Measurements from ENCODE around the gene OR5T3. TPM values are rescaled to one million over a fixed set of nuclear protein-coding genes. Genes with fewer than 3 reads are reported as not detected.

The OR5T3 gene
- total RNA-seq, 2 donors from 2014 or later = not detected

DNA sequence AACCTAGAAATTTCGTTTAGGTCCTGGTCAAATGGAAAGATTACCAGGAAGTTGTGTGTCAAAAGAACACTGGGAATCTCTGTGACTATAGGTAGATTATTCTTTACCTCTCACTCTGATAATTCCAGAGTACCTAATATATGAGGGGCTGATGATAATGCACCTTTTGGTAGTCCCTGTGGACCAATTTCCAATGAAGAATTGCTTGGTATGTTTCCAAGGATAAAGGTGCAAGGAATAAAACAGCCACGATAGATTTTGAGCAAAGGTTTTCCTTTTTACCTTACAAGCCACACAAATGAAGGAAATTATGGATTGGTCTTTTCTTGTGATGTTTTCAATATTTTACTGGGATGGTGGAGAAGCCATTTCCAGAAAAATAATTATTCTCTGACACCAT is 40.1 kb downstream of the OR5T3 start, which contains the start of gene OR8H1:
OR8H1 (minus strand) TSS at position 101 of the 400 bp plus-strand sequence. CDS start 1,192 bp downstream, outside the sequence.
- H3K27me3 Mint-ChIP-seq (ENCODE audit: insufficient read depth) = no peaks in the 10 kb centered on the region
- TF ChIP-seq, protein P1, sequence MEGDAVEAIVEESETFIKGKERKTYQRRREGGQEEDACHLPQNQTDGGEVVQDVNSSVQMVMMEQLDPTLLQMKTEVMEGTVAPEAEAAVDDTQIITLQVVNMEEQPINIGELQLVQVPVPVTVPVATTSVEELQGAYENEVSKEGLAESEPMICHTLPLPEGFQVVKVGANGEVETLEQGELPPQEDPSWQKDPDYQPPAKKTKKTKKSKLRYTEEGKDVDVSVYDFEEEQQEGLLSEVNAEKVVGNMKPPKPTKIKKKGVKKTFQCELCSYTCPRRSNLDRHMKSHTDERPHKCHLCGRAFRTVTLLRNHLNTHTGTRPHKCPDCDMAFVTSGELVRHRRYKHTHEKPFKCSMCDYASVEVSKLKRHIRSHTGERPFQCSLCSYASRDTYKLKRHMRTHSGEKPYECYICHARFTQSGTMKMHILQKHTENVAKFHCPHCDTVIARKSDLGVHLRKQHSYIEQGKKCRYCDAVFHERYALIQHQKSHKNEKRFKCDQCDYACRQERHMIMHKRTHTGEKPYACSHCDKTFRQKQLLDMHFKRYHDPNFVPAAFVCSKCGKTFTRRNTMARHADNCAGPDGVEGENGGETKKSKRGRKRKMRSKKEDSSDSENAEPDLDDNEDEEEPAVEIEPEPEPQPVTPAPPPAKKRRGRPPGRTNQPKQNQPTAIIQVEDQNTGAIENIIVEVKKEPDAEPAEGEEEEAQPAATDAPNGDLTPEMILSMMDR (conservative IDR thresholded peaks at IDR 0.05) = no peak
- no peaks in the 10 kb centered on the region for H3K4me1 ChIP-seq (ENCODE audit: control insufficient read depth, insufficient read depth, low read length)
- DNase-seq = no peak
- H3K4me3 Mint-ChIP-seq = no peak within 1 kb of the TSS
- 71 to 89% methylated on average over 1 to 2 of the region's 2 CpGs for WGBS, 2 experiments (ENCODE audit: insufficient coverage in 1 of 2, insufficient read length in 1 of 2)
- no peaks in the 10 kb centered on the region for H3K9me3 Mint-ChIP-seq
- no peaks in the 10 kb centered on the region for H3K36me3 ChIP-seq (ENCODE audit: control insufficient read depth, insufficient read depth, low read length)
- H3K27ac ChIP-seq (ENCODE audit: low read depth, low read length) = no peak within 1 kb of the TSS
- H3K9me3 ChIP-seq (ENCODE audit: control insufficient read depth, low read length) = no peaks in the 10 kb centered on the region
- H3K27ac Mint-ChIP-seq = no peak within 1 kb of the TSS
- H3K4me1 Mint-ChIP-seq = no peaks in the 10 kb centered on the region
- H3K4me3 ChIP-seq (ENCODE audit: low read length) = no peak within 1 kb of the TSS
- H3K36me3 Mint-ChIP-seq (ENCODE audit: low read depth) = no peaks in the 10 kb centered on the region
- no peaks in the 10 kb centered on the region for H3K27me3 ChIP-seq (ENCODE audit: control insufficient read depth, insufficient read depth, low read length, poor library complexity, severe bottlenecking)
- no peak within 1 kb of the TSS for H3K9ac ChIP-seq (ENCODE audit: extremely low read depth, low read length, poor library complexity, severe bottlenecking)

DNA sequence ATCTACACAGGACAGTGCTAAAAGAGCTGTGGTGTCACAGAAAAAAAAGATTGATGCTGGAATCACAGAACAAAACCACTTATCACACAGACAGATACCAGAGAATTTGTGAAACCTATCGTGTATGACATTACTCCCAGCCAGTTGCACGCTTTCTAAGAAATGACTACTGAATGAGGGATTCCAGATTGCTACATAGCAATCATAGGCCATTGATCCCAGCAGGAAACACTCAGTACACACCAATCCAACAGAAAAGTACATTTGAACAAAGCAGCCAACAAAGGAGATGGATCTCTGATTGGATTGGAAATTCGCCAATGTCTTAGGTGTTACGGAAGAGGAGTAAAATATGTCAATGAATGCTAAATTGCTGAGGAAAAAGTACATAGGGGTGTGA is 44.8 kb downstream of the OR5T3 start:
- Mint-ChIP-seq H3K9me3 (no peaks in the 10 kb centered on the region), H3K36me3 (ENCODE audit: low read depth) (no peaks in the 10 kb centered on the region), H3K27me3 (ENCODE audit: insufficient read depth) (no peaks in the 10 kb centered on the region), H3K4me1 (no peaks in the 10 kb centered on the region), H3K4me3 (no peak overlapping the region), H3K27ac (no peak overlapping the region)
- H3K4me3 ChIP-seq (ENCODE audit: low read length) = no peak overlapping the region
- no peak for DNase-seq
- H3K4me1 ChIP-seq (ENCODE audit: control insufficient read depth, insufficient read depth, low read length) = no peaks in the 10 kb centered on the region
- TF ChIP-seq, protein P1 (conservative IDR thresholded peaks at IDR 0.05) = no peak
- WGBS, 2 experiments (ENCODE audit: insufficient coverage in 1 of 2, insufficient read length in 1 of 2) = 94 to 96% methylated on average over 4 of the region's 4 CpGs
- no peak overlapping the region for H3K27ac ChIP-seq (ENCODE audit: low read depth, low read length)
- H3K36me3 ChIP-seq (ENCODE audit: control insufficient read depth, insufficient read depth, low read length) = no peaks in the 10 kb centered on the region
- no peak overlapping the region for H3K9ac ChIP-seq (ENCODE audit: extremely low read depth, low read length, poor library complexity, severe bottlenecking)
- no peaks in the 10 kb centered on the region for H3K27me3 ChIP-seq (ENCODE audit: control insufficient read depth, insufficient read depth, low read length, poor library complexity, severe bottlenecking)
- no peaks in the 10 kb centered on the region for H3K9me3 ChIP-seq (ENCODE audit: control insufficient read depth, low read length)

Other genes with a start within 250 kb of the OR5T3 start
- gene OR5AS1, start 224.6 kb upstream of the OR5T3 start, total RNA-seq = not detected
- not detected for gene OR8I2, start 158.9 kb upstream of the OR5T3 start, total RNA-seq
- gene OR8H2, start 148.6 kb upstream of the OR5T3 start, total RNA-seq = not detected
- not detected for gene OR8H3, start 129.9 kb upstream of the OR5T3 start, total RNA-seq
- gene OR8J3, start 112.1 kb upstream of the OR5T3 start, total RNA-seq = not detected
- gene OR8K5, start 91.9 kb upstream of the OR5T3 start, total RNA-seq = not detected
- not detected for gene OR5J2, start 75.6 kb upstream of the OR5T3 start, total RNA-seq
- not detected for gene OR5T2, start 18.0 kb upstream of the OR5T3 start, total RNA-seq
- gene OR5T1, start 21.9 kb downstream of the OR5T3 start, total RNA-seq = not detected
- gene OR8H1, start 40.0 kb downstream of the OR5T3 start, total RNA-seq = not detected
- not detected for gene OR8K3, start 62.9 kb downstream of the OR5T3 start, total RNA-seq
- gene OR8K1, start 93.8 kb downstream of the OR5T3 start, total RNA-seq = not detected
- gene OR8J1, start 102.0 kb downstream of the OR5T3 start, total RNA-seq = not detected
- not detected for gene OR8U1, start 123.4 kb downstream of the OR5T3 start, total RNA-seq
- not detected for gene OR5AL1, start 160.4 kb downstream of the OR5T3 start, total RNA-seq
- not detected for gene OR5M3, start 221.1 kb downstream of the OR5T3 start, total RNA-seq
- gene OR5M8, start 239.1 kb downstream of the OR5T3 start, total RNA-seq = not detected

Data from endodermal cell (in vitro differentiated cells).